Adipocyte (in vitro differentiated cells): ENCODE results near the gene SENP1.

ENCODE experiments used
- DNase-seq: peaks from one replicate; pipeline ENCODE4 v3.0.0-alpha.2; 2015; ENCODE audit warnings: low read depth
- H3K27me3 ChIP-seq: replicated peaks from 2 replicates; pipeline ENCODE4 v1.7.0; 2013; ENCODE audit warnings: mild to moderate bottlenecking, low read length, moderate library complexity; ENCODE audit not compliant: control insufficient read depth, insufficient read depth
- H3K36me3 ChIP-seq: 2 replicates; pipeline ENCODE4 v1.7.0; 2013; ENCODE audit warnings: low read length, mild to moderate bottlenecking, moderate library complexity; ENCODE audit not compliant: control insufficient read depth, insufficient read depth, severe bottlenecking
- H3K4me1 ChIP-seq: 2 replicates; pipeline ENCODE4 v1.7.0; 2013; ENCODE audit warnings: mild to moderate bottlenecking, low read length, moderate library complexity; ENCODE audit not compliant: control insufficient read depth, insufficient read depth
- H3K4me3 ChIP-seq: 2 replicates; pipeline ENCODE4 v1.7.0; 2013; ENCODE audit warnings: mild to moderate bottlenecking, low read length, moderate library complexity
- H3K9ac ChIP-seq: 2 replicates; pipeline ENCODE4 v1.7.0; 2013; ENCODE audit warnings: mild to moderate bottlenecking, low read length, moderate library complexity
- H3K9me3 ChIP-seq: 2 replicates; pipeline ENCODE4 v1.7.0; 2013; ENCODE audit warnings: mild to moderate bottlenecking, low read length, moderate library complexity; ENCODE audit not compliant: control insufficient read depth

The SENP1 gene

GRCh38 chr12:48022676-48023385 lies 83.0 kb downstream of the SENP1 start:
- no peaks in the 10 kb centered on the region for H3K36me3 ChIP-seq
- H3K4me3 ChIP-seq: no peak overlapping the region
- H3K27me3 ChIP-seq: peaks cover 68% of the 10 kb centered on the region
- no peak overlapping the region for H3K9ac ChIP-seq
- H3K4me1 ChIP-seq: no peaks in the 10 kb centered on the region
- no peaks in the 10 kb centered on the region for H3K9me3 ChIP-seq
- no peak for DNase-seq

GRCh38 chr12:48022180-48022521 lies 83.7 kb downstream of the SENP1 start:
- no peak for DNase-seq
- Histone ChIP-seq H3K36me3 (no peaks in the 10 kb centered on the region), H3K27me3 (peaks cover 69% of the 10 kb centered on the region), H3K9ac (no peak overlapping the region), H3K9me3 (no peaks in the 10 kb centered on the region), H3K4me3 (no peak overlapping the region), H3K4me1 (no peaks in the 10 kb centered on the region)

GRCh38 chr12:48021485-48022179 lies 84.2 kb downstream of the SENP1 start:
- H3K27me3 ChIP-seq: peaks cover 68% of the 10 kb centered on the region
- H3K4me1 ChIP-seq: no peaks in the 10 kb centered on the region
- no peaks in the 10 kb centered on the region for H3K9me3 ChIP-seq
- DNase-seq: no peak
- H3K36me3 ChIP-seq: no peaks in the 10 kb centered on the region
- no peak overlapping the region for H3K9ac ChIP-seq
- H3K4me3 ChIP-seq: no peak overlapping the region

- no peaks in the 10 kb centered on the region for H3K36me3 ChIP-seq
- no peak overlapping the region for H3K4me3 ChIP-seq
- no peaks in the 10 kb centered on the region for H3K9me3 ChIP-seq
- no peak for DNase-seq
- H3K27me3 ChIP-seq: peaks cover 75% of the 10 kb centered on the region
- no peak overlapping the region for H3K9ac ChIP-seq
- H3K4me1 ChIP-seq: no peaks in the 10 kb centered on the region
These were observed 86.1 kb downstream of the SENP1 start for GRCh38 chr12:48019639-48020265.

GRCh38 chr12:48018618-48018995 lies 87.3 kb downstream of the SENP1 start:
- H3K4me3 ChIP-seq: no peak overlapping the region
- no peaks in the 10 kb centered on the region for H3K4me1 ChIP-seq
- peaks cover 80% of the 10 kb centered on the region for H3K27me3 ChIP-seq
- H3K36me3 ChIP-seq: no peaks in the 10 kb centered on the region
- H3K9ac ChIP-seq: no peak overlapping the region
- no peak for DNase-seq
- H3K9me3 ChIP-seq: no peaks in the 10 kb centered on the region

- Histone ChIP-seq H3K4me3 (no peak overlapping the region), H3K9me3 (no peaks in the 10 kb centered on the region), H3K27me3 (peaks cover 80% of the 10 kb centered on the region), H3K9ac (no peak overlapping the region), H3K4me1 (no peaks in the 10 kb centered on the region), H3K36me3 (no peaks in the 10 kb centered on the region)
- DNase-seq: no peak
These were observed 87.8 kb downstream of the SENP1 start for GRCh38 chr12:48017921-48018617.

- H3K27me3 ChIP-seq: peaks cover 79% of the 10 kb centered on the region
- no peak overlapping the region for H3K4me3 ChIP-seq
- no peaks in the 10 kb centered on the region for H3K4me1 ChIP-seq
- H3K9me3 ChIP-seq: no peaks in the 10 kb centered on the region
- H3K36me3 ChIP-seq: no peaks in the 10 kb centered on the region
- DNase-seq: no peak
- no peak overlapping the region for H3K9ac ChIP-seq
These were observed 88.4 kb downstream of the SENP1 start for GRCh38 chr12:48017496-48017895.

GRCh38 chr12:48016373-48017020 lies 89.4 kb downstream of the SENP1 start:
- Histone ChIP-seq H3K4me3 (no peak overlapping the region), H3K9me3 (no peaks in the 10 kb centered on the region), H3K4me1 (no peaks in the 10 kb centered on the region), H3K36me3 (no peaks in the 10 kb centered on the region), H3K27me3 (peaks cover 76% of the 10 kb centered on the region), H3K9ac (no peak overlapping the region)
- no peak for DNase-seq

- DNase-seq: no peak
- H3K27me3 ChIP-seq: peaks cover 71% of the 10 kb centered on the region
These were observed 89.9 kb downstream of the SENP1 start for GRCh38 chr12:48015954-48016353.

GRCh38 chr12:48015129-48015528 lies 90.8 kb downstream of the SENP1 start:
- Histone ChIP-seq H3K9ac (no peak overlapping the region), H3K27me3 (peaks cover 76% of the 10 kb centered on the region), H3K36me3 (no peaks in the 10 kb centered on the region), H3K9me3 (no peaks in the 10 kb centered on the region), H3K4me3 (no peak overlapping the region), H3K4me1 (no peaks in the 10 kb centered on the region)
- no peak for DNase-seq

More at GRCh38 chr12:48015954-48016353, 89.9 kb downstream of the SENP1 start:
- Histone ChIP-seq H3K4me3 (no peak overlapping the region), H3K9ac (no peak overlapping the region), H3K4me1 (no peaks in the 10 kb centered on the region), H3K9me3 (no peaks in the 10 kb centered on the region), H3K36me3 (no peaks in the 10 kb centered on the region)

- DNase-seq: no peak
- Histone ChIP-seq H3K4me1 (no peaks in the 10 kb centered on the region), H3K27me3 (peaks cover 78% of the 10 kb centered on the region), H3K4me3 (no peak overlapping the region), H3K9ac (no peak overlapping the region), H3K36me3 (no peaks in the 10 kb centered on the region), H3K9me3 (no peaks in the 10 kb centered on the region)
These were observed 92.6 kb downstream of the SENP1 start for GRCh38 chr12:48013287-48013686.
